ENCODE measurements around the gene C12orf57. TPM values are rescaled to one million over a fixed set of nuclear protein-coding genes. Genes with fewer than 3 reads are reported as not detected.

C12orf57 gene
- total and polyA plus RNA-seq, 9 of the 15 experiments (the other 6 are each of a cell fraction or from before 2014, with no cell fraction given), result 26.7 to 191 (median 107) TPM

DNA sequence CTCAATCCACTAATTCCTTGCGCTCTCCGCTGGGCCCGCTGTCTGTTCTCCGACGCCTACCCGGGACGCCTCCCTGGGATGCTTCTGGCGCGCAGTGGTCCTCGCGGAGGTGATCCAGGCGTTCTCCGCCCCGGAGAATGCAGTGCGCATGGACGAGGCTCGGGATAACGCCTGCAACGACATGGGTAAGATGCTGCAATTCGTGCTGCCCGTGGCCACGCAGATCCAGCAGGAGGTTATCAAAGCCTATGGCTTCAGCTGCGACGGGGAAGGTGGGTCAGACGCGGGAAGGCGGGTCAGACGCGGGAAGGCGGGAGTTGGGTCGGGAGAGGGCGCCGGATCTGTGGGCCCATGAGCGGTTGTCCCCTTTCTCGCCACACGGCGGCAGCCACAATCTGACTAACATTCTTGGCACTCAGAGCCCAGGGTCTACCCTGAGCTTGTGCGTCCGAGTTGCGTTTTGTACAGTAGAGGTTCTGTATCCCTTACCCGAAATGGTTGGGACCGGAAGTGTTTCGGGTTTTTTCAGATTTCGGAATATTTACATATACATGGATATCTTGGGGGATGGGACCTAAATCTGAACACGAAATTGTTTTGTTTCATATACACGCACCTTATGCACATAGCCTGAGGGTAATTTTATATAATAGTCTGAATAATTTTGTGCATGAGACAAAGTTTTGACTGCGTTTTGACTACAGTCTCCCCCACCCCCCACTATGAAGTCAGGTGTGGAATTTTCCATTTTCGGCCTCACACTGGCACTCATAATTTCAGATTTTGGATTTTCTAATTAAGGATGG is 762 bp downstream of the C12orf57 start (continued):
- TF ChIP-seq CXXC5 (CRISPR knock-in tag; IDR thresholded peaks at IDR 0.05) (peak; percentile 60; the same call in 1 of the 2 replicates), TEAD4 (IDR thresholded peaks at IDR 0.05; ENCODE audit: low read length) (no peak; the same call in 1 of the 2 replicates), TEAD4 (CRISPR knock-in tag; IDR thresholded peaks at IDR 0.05; ENCODE audit: borderline replicate concordance) (no peak), KAT8 (IDR thresholded peaks at IDR 0.05; ENCODE audit: low read depth) (no peak), HMGN3 (IDR thresholded peaks at IDR 0.05; ENCODE audit: borderline replicate concordance, extremely low read depth, insufficient read length, low read depth, low read length) (no peak), E2F3 (CRISPR knock-in tag; IDR thresholded peaks at IDR 0.05) (peak; percentile 45; the same call in 1 of the 2 replicates), ZNF3 (CRISPR knock-in tag; IDR thresholded peaks at IDR 0.05) (no peak), GATA2 (CRISPR knock-in tag; IDR thresholded peaks at IDR 0.05) (no peak), NFRKB (IDR thresholded peaks at IDR 0.05; ENCODE audit: low read depth) (no peak), L3MBTL2 (IDR thresholded peaks at IDR 0.05) (peak; percentile 75), EWSR1 (IDR thresholded peaks at IDR 0.05; ENCODE audit: borderline replicate concordance, low read depth, partially characterized antibody) (no peak), JUND (IDR thresholded peaks at IDR 0.05; ENCODE audit: borderline replicate concordance, low read depth, low read length) (peak; percentile 34; the same call in 1 of the 2 replicates), JUND (tag; IDR thresholded peaks at IDR 0.05; ENCODE audit: borderline replicate concordance, low read depth, low read length) (no peak; the same call in 2 of the 3 replicates), SIX5 (IDR thresholded peaks at IDR 0.05; ENCODE audit: borderline replicate concordance in 1 of 2, insufficient read depth in 1 of 2, low read depth in 1 of 2, low read length in 2 of 2) (no peak), ZNF224 (CRISPR knock-in tag; IDR thresholded peaks at IDR 0.05) (no peak), HEY1 (CRISPR knock-in tag; IDR thresholded peaks at IDR 0.05; ENCODE audit: borderline replicate concordance) (no peak), RBM39 (optimal IDR thresholded peaks at IDR 0.05; ENCODE audit: low read depth, low read length) (no peak), MTA2 (IDR thresholded peaks at IDR 0.05; ENCODE audit: low read depth) (no peak)
- TF ChIP-seq, protein P1, sequence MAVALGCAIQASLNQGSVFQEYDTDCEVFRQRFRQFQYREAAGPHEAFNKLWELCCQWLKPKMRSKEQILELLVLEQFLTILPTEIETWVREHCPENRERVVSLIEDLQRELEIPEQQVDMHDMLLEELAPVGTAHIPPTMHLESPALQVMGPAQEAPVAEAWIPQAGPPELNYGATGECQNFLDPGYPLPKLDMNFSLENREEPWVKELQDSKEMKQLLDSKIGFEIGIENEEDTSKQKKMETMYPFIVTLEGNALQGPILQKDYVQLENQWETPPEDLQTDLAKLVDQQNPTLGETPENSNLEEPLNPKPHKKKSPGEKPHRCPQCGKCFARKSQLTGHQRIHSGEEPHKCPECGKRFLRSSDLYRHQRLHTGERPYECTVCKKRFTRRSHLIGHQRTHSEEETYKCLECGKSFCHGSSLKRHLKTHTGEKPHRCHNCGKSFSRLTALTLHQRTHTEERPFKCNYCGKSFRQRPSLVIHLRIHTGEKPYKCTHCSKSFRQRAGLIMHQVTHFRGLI (CRISPR knock-in tag; IDR thresholded peaks at IDR 0.05), result no peak
- TF ChIP-seq, protein P2, sequence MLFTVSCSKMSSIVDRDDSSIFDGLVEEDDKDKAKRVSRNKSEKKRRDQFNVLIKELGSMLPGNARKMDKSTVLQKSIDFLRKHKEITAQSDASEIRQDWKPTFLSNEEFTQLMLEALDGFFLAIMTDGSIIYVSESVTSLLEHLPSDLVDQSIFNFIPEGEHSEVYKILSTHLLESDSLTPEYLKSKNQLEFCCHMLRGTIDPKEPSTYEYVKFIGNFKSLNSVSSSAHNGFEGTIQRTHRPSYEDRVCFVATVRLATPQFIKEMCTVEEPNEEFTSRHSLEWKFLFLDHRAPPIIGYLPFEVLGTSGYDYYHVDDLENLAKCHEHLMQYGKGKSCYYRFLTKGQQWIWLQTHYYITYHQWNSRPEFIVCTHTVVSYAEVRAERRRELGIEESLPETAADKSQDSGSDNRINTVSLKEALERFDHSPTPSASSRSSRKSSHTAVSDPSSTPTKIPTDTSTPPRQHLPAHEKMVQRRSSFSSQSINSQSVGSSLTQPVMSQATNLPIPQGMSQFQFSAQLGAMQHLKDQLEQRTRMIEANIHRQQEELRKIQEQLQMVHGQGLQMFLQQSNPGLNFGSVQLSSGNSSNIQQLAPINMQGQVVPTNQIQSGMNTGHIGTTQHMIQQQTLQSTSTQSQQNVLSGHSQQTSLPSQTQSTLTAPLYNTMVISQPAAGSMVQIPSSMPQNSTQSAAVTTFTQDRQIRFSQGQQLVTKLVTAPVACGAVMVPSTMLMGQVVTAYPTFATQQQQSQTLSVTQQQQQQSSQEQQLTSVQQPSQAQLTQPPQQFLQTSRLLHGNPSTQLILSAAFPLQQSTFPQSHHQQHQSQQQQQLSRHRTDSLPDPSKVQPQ (CRISPR knock-in tag; IDR thresholded peaks at IDR 0.05; ENCODE audit: borderline replicate concordance), result no peak
- TF ChIP-seq, protein P3, sequence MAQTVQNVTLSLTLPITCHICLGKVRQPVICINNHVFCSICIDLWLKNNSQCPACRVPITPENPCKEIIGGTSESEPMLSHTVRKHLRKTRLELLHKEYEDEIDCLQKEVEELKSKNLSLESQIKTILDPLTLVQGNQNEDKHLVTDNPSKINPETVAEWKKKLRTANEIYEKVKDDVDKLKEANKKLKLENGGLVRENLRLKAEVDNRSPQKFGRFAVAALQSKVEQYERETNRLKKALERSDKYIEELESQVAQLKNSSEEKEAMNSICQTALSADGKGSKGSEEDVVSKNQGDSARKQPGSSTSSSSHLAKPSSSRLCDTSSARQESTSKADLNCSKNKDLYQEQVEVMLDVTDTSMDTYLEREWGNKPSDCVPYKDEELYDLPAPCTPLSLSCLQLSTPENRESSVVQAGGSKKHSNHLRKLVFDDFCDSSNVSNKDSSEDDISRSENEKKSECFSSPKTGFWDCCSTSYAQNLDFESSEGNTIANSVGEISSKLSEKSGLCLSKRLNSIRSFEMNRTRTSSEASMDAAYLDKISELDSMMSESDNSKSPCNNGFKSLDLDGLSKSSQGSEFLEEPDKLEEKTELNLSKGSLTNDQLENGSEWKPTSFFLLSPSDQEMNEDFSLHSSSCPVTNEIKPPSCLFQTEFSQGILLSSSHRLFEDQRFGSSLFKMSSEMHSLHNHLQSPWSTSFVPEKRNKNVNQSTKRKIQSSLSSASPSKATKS (CRISPR knock-in tag; IDR thresholded peaks at IDR 0.05), result no peak
